ENCODE results near the gene CTTN. TPM values are rescaled to one million over a fixed set of nuclear protein-coding genes. Genes with fewer than 3 reads are reported as not detected.

CTTN gene
- total and polyA plus RNA-seq, 2 of the 8 experiments (the other 6 are each of a cell fraction or from before 2014, with no cell fraction given), result 84.6 to 216 TPM

GRCh38 chr11:70420496-70420895 is 22.2 kb downstream of the CTTN start:
- Histone ChIP-seq H2BK12ac (ENCODE audit: low read depth, low read length) (no peak overlapping the region), H2BK5ac (ENCODE audit: low read depth, low read length) (no peak overlapping the region), H2BK20ac (ENCODE audit: low read length) (no peak overlapping the region), H3K79me1 (ENCODE audit: low read depth, low read length) (peaks cover 2% of the 10 kb centered on the region), H3K4ac (replicated peaks; ENCODE audit: insufficient read length, low read depth, low read length) (no peak overlapping the region), H2BK120ac (replicated peaks; ENCODE audit: low read depth, low read length) (no peak overlapping the region), H3K4me3 (ENCODE audit: extremely low read depth in 1 of 4, insufficient read depth in 2 of 4, low read depth in 3 of 4, low read length in 4 of 4) (no peak overlapping the region), H3K27me3 (replicated peaks in 1 of 4; ENCODE audit: control insufficient read depth in 3 of 4, extremely low read depth in 1 of 4, insufficient read depth in 3 of 4, low read length in 3 of 4) (no peaks in the 10 kb centered on the region), H3K9me3 (ENCODE audit: insufficient read depth in 2 of 2, low read depth in 1 of 2, low read length in 1 of 2) (no peaks in the 10 kb centered on the region), H3K18ac (ENCODE audit: extremely low read depth, low read length) (no peak overlapping the region), H3K27ac (ENCODE audit: low read depth, low read length) (no peak overlapping the region), H4K8ac (ENCODE audit: extremely low read depth, insufficient read depth, low read length) (no peak overlapping the region), H4K5ac (ENCODE audit: insufficient read length, low read depth, low read length) (no peak overlapping the region), H4K91ac (replicated peaks; ENCODE audit: insufficient read length, low read length) (no peak overlapping the region), H3K4me2 (ENCODE audit: insufficient read depth in 1 of 2, low read depth in 2 of 2, low read length in 2 of 2) (no peak overlapping the region), H4K20me1 (replicated peaks in 1 of 2; ENCODE audit: control insufficient read depth in 1 of 2, insufficient read depth in 2 of 2, low read length in 2 of 2) (peaks cover 18 to 34% of the 10 kb centered on the region in 2 experiments), H3K56ac (replicated peaks; ENCODE audit: insufficient read length, low read depth, low read length) (no peak overlapping the region), H3K9ac (replicated peaks in 1 of 4; ENCODE audit: extremely low read depth in 1 of 4, low read depth in 3 of 4, low read length in 3 of 4) (no peak overlapping the region), H3K23ac (ENCODE audit: insufficient read length) (no peak overlapping the region), H3K79me2 (ENCODE audit: control insufficient read depth in 1 of 2, insufficient read depth in 2 of 2, low read length in 2 of 2) (no peaks in the 10 kb centered on the region; a peak in 1 of 4 replicates), H3K36me3 (ENCODE audit: control insufficient read depth in 2 of 4, insufficient read depth in 4 of 4, low read length in 3 of 4) (peaks cover 38 to 80% (median 75%) of the 10 kb centered on the region in 4 experiments), H2BK15ac (ENCODE audit: low read length) (no peak overlapping the region), H3K14ac (ENCODE audit: insufficient read length) (no peak overlapping the region), H2AFZ (ENCODE audit: low read length) (no peak overlapping the region), H2AK5ac (ENCODE audit: low read depth, low read length) (no peak overlapping the region), H3K23me2 (ENCODE audit: low read depth, low read length) (no peaks in the 10 kb centered on the region), H3K4me1 (replicated peaks in 1 of 4; ENCODE audit: control insufficient read depth in 3 of 4, insufficient read depth in 4 of 4, low read length in 3 of 4) (peaks cover 0 to 10% (median 3%) of the 10 kb centered on the region in 4 experiments; a peak in 3 of 7 replicates)
- DNase-seq (ENCODE audit: low read depth in 1 of 2, low spot score in 2 of 2), result no peak
- ChIA-PET POLR2A (ENCODE audit: partially characterized antibody) (interaction anchor here (0.7 to 1.6 kb wide), 4 partner anchors 10 to 36 kb away, joined by 3 to 4 read pairs (median 4); no protein-coding TSS in a partner anchor), CTCF (ENCODE audit: partially characterized antibody) (interaction anchor here (0.6 to 1.3 kb wide), 2 partner anchors 12 to 97 kb away, joined by 3 to 4 read pairs; no protein-coding TSS in a partner anchor)
- WGBS, 2 experiments (ENCODE audit: extremely low coverage in 1 of 2, insufficient coverage in 1 of 2, insufficient read length in 1 of 2, insufficient replicate concordance in 2 of 2, low coverage in 1 of 2, low lambda C conversion rate in 2 of 2, missing lambda C conversion rate in 1 of 2), result 86% methylated on average over 9 of the region's 9 CpGs; no CpG with 5 or more reads in 1 of the 2 experiments
- no peak for FAIRE-seq
- TF ChIP-seq BCL11A (IDR thresholded peaks at IDR 0.05; ENCODE audit: low read depth in 2 of 2, low read length in 2 of 2) (no peak), GABPA (IDR thresholded peaks at IDR 0.05; ENCODE audit: borderline replicate concordance, insufficient read depth, low read length) (no peak)

Measured in H1 (cell line).